Measurements from ENCODE around the gene DHX35.

Gene DHX35

GRCh38 chr20:38969708-38970107, 7.6 kb downstream of the DHX35 start:
- no peak overlapping the region for H3K4me2 ChIP-seq (ENCODE audit: low read depth, low read length, poor library complexity, severe bottlenecking)
- H3K36me3 ChIP-seq (ENCODE audit: insufficient read depth, low read length), result peaks cover 21% of the 10 kb centered on the region; the same call in 1 of the 2 replicates
- H4K20me1 ChIP-seq (ENCODE audit: insufficient read depth, low read length, poor library complexity, severe bottlenecking), result no peaks in the 10 kb centered on the region
- H3F3A ChIP-seq (ENCODE audit: low read depth), result no peaks in the 10 kb centered on the region
- TF ChIP-seq EZH2phosphoT487 (IDR thresholded peaks at IDR 0.05; ENCODE audit: borderline replicate concordance), result no peak
- no peak for TF ChIP-seq CTCF (conservative IDR thresholded peaks at IDR 0.05; ENCODE audit: low read length)
- H3K9me3 ChIP-seq (ENCODE audit: insufficient read depth, low read depth, low read length), result no peaks in the 10 kb centered on the region
- peaks cover 9% of the 10 kb centered on the region for H3K4me1 ChIP-seq (ENCODE audit: insufficient read depth, low read length, poor library complexity, severe bottlenecking)
- H3K79me2 ChIP-seq (ENCODE audit: insufficient read depth, low read length), result peaks cover 23% of the 10 kb centered on the region; the same call in 1 of the 2 replicates
- no peaks in the 10 kb centered on the region for H3K9me2 ChIP-seq (replicated peaks; ENCODE audit: low read depth, low read length)
- no peak overlapping the region for H2AFZ ChIP-seq (ENCODE audit: low read length)
- no peak overlapping the region for H3K4me3 ChIP-seq (ENCODE audit: low read length, poor library complexity, severe bottlenecking)
- H3K9ac ChIP-seq (ENCODE audit: low read depth, low read length, poor library complexity, severe bottlenecking), result no peak overlapping the region
- H3K27me3 ChIP-seq (ENCODE audit: insufficient read depth, low read length, poor library complexity, severe bottlenecking), result no peaks in the 10 kb centered on the region

GRCh38 chr20:38970302-38970701, 8.2 kb downstream of the DHX35 start:
- H3K9me3 ChIP-seq (ENCODE audit: insufficient read depth, low read depth, low read length), result no peaks in the 10 kb centered on the region
- TF ChIP-seq EZH2phosphoT487 (IDR thresholded peaks at IDR 0.05; ENCODE audit: borderline replicate concordance) (no peak), CTCF (conservative IDR thresholded peaks at IDR 0.05; ENCODE audit: low read length) (no peak)
- H3K27me3 ChIP-seq (ENCODE audit: insufficient read depth, low read length, poor library complexity, severe bottlenecking), result no peaks in the 10 kb centered on the region
- H2AFZ ChIP-seq (ENCODE audit: low read length), result no peak overlapping the region
- no peaks in the 10 kb centered on the region for H4K20me1 ChIP-seq (ENCODE audit: insufficient read depth, low read length, poor library complexity, severe bottlenecking)
- no peak overlapping the region for H3K4me3 ChIP-seq (ENCODE audit: low read length, poor library complexity, severe bottlenecking)
- no peak overlapping the region for H3K9ac ChIP-seq (ENCODE audit: low read depth, low read length, poor library complexity, severe bottlenecking)
- no peaks in the 10 kb centered on the region for H3K9me2 ChIP-seq (replicated peaks; ENCODE audit: low read depth, low read length)
- no peak overlapping the region for H3K4me2 ChIP-seq (ENCODE audit: low read depth, low read length, poor library complexity, severe bottlenecking)
- H3F3A ChIP-seq (ENCODE audit: low read depth), result no peaks in the 10 kb centered on the region
- peaks cover 21% of the 10 kb centered on the region; the same call in 1 of the 2 replicates for H3K36me3 ChIP-seq (ENCODE audit: insufficient read depth, low read length)
- H3K79me2 ChIP-seq (ENCODE audit: insufficient read depth, low read length), result peaks cover 17% of the 10 kb centered on the region; the same call in 1 of the 2 replicates
- H3K4me1 ChIP-seq (ENCODE audit: insufficient read depth, low read length, poor library complexity, severe bottlenecking), result peaks cover 7% of the 10 kb centered on the region

- Histone ChIP-seq H3K9me2 (replicated peaks; ENCODE audit: low read depth, low read length) (no peaks in the 10 kb centered on the region), H3F3A (ENCODE audit: low read depth) (no peaks in the 10 kb centered on the region), H3K27me3 (ENCODE audit: insufficient read depth, low read length, poor library complexity, severe bottlenecking) (no peaks in the 10 kb centered on the region), H4K20me1 (ENCODE audit: insufficient read depth, low read length, poor library complexity, severe bottlenecking) (no peaks in the 10 kb centered on the region), H3K9me3 (ENCODE audit: insufficient read depth, low read depth, low read length) (no peaks in the 10 kb centered on the region), H3K36me3 (ENCODE audit: insufficient read depth, low read length) (peaks cover 21% of the 10 kb centered on the region; the same call in 1 of the 2 replicates), H3K9ac (ENCODE audit: low read depth, low read length, poor library complexity, severe bottlenecking) (no peak overlapping the region), H3K4me3 (ENCODE audit: low read length, poor library complexity, severe bottlenecking) (no peak overlapping the region), H3K4me1 (ENCODE audit: insufficient read depth, low read length, poor library complexity, severe bottlenecking) (peaks cover 12% of the 10 kb centered on the region), H3K79me2 (ENCODE audit: insufficient read depth, low read length) (peaks cover 3% of the 10 kb centered on the region; the same call in 1 of the 2 replicates), H2AFZ (ENCODE audit: low read length) (no peak overlapping the region), H3K4me2 (ENCODE audit: low read depth, low read length, poor library complexity, severe bottlenecking) (no peak overlapping the region)
- TF ChIP-seq CTCF (conservative IDR thresholded peaks at IDR 0.05; ENCODE audit: low read length) (no peak), EZH2phosphoT487 (IDR thresholded peaks at IDR 0.05; ENCODE audit: borderline replicate concordance) (no peak)
Measured at GRCh38 chr20:38973107-38973506, 11.0 kb downstream of the DHX35 start.

Data from Loucy (cell line).